Mesenteric fat pad (tissue), 1 donor: ENCODE measurements around the gene NPHS2. TPM values are rescaled to one million over a fixed set of nuclear protein-coding genes. Genes with fewer than 3 reads are reported as not detected.
"Not testable (repeated sequence)": the region's sequence is repeated elsewhere in the genome, so short reads cannot be mapped to it uniquely, and the experiment has no call there.

ENCODE experiments used
- DNase-seq: peaks from one replicate; pipeline ENCODE4 v3.0.0-alpha.2; 2020; ENCODE audit warnings: low spot score
- total RNA-seq: library from RNA; stranded (reverse); fragmentation: NEBNext Ultra II Directional; extraction: Animal tissue kit (Norgen Biotek cat#: 25700); gene quantifications from one replicate; pipeline ENCODE4 v1.2.1, GENCODE V29; 2021
- donor health status: DM: yes; HTN: yes; CAD: no.

Gene NPHS2
- total RNA-seq, 1 donor from 2014 or later, result not detected

DNA sequence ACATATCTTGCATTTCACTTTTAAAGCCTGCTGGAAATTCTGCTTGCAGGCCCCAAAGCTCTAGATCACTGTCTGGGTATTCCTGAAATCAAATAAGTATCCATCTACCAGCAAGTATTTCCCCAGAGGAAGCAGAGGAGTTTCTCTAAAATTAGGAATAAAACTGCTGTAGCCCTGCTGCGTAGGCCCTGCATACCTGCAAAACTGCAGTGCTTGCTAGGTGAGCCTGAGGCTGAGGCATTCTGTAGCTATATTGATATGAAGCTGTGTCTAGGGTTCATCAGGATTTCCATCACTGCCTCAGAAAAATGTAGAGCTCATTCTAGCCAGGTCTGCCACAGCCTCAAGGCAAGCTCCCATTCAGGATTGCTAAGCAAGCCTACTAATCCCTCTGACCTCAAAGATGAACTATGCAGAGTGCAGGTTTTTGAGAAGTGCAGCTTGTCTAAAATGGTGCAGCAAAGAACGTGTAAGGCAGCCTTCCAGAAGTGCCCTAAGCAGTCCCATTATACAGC is 28.7 kb downstream of the NPHS2 start:
- no peak for DNase-seq

DNA sequence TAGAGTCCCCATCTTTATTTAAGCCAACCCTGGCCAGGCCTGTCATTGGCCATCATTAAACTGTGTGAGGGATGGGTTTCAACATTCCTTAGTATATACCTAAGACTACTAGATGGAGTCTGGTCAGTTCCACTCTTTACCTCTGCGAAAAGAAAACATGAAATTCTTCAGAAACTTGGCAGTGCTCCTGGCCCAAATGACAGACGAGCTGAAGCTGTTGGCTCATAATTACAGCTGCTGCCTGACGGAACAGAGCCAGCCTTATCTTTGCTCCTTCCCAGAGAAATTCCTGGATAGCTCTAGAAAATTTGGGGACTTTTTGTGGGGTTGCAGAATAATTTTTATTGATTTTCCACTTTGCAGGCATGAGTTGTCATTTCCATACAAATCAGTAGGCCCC is 30.4 kb downstream of the NPHS2 start:
- no peak for DNase-seq

DNA sequence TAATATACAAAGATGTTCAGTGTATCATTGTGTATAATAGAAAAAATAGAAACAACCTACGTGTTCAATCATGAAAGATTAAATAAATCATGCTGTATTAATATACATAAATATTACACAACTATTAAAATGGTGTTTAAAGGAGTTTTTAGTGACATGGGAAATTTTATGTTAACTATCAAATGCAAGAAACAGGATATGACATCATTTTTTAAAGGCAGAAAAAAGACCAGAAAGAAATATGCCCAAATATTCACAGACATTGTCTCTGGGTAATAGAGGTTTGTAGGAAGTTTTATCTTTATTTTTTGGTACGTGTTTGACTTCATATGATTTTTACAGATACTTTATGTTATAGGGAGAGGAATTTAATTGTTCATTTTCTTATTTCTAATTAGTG is 34.0 kb downstream of the NPHS2 start:
- no peak for DNase-seq

DNA sequence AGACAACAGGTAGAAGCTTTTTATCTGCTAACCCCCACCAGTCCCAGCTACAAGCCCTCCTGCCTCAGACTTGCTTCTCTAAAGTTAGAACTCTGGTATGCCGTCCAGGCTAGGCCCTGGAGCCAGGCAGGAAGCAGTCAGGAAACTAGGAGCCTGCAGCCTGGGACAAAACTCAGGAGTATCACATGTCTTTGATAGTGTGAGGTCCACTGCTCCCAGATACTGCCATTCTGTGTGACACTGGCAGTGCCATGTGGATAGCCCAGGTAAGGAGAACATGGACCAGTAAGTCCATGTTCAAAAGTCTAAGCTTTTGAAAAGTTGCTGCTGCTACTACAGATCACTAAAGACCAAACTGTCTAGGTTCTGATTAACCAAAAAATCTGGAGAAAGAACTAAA is 45.4 kb downstream of the NPHS2 start:
- no peak for DNase-seq

DNA sequence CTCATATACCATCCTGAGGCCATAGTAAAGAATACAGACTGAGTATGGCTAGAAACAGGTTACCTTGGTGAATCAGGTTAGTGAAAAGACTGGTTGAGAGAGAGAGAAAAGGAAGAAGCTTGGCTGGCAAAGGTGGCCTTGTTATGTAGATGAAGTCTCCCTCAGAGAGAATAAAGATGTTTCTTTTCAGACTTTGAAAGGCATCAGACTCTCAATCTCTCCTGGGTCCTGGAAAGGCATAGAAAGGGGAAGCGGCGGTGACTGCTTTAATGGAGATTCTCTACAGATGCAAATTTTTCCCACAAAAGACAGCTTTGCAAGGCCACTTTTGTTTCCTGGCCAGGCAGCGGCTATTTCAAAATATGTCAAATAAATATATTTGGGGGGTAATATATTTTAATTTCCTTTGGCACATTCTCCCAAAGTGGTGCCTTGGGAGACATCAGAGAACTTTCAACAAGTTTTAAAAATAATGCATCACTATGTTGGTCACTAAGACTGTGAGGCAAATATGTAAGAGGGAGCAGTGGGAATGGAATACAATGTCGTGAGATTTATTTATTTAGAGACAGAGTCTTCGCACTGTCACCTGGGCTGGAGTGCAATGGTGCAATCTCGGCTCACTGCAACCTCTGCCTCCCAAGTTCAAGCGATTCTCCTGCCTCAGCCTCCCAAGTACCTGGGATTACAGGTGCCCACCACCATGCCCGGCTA is 46.1 kb downstream of the NPHS2 start:
- no peak for DNase-seq

DNA sequence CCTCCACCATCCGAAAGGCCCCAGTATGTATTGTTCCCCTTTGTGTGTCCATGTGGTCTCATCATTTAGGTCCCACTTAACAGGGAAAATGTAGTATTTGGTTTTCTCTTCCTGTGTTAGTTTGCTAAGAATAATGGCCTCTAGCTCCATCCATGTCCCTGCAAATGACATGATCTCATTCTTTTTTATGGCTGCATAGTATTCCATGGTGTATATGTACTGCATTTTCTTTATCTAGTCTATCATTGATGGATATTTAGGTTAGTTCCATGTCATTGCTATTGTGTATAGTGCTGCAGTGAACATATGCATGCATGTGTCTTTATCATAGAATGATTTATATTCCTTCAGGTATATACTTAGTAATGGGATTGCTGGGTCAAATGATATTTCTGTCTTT is 57.2 kb downstream of the NPHS2 start:
- not testable (repeated sequence) for DNase-seq

DNA sequence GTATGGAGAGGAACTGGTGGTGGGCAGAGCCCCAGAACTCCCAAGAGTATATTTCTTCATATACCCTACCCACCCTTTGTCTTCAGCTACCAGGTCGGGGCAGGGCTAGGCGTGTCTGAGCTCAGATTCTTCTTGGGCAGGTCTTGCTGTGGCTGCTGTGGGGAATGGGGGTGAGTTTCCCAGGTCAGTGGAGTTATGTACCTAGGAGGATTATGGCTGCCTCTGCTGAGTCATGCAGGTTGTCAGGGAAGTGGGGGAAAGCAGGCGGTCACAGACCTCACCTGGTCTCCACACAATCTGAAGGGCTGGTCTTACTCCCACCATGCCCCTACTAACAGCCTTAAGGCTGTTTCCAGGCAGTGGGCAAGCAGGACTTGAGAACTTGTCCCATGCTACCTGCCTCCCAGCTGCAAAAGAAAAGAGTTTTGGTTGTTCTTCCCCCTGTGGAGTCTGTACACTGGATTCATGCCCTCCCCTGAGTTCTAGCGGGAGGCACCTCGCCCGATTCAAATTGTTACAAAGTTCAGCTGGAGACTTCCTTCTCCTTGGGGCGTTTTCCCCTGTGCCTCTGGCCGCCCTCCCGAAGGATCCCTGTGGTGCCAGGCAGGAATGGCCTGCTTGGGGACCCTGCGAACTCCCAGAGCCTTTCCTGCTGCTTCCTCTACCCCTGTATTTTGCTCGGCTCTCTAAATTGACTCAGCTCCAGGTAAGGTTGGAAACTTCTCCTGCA is 58.6 kb downstream of the NPHS2 start:
- no peak for DNase-seq

DNA sequence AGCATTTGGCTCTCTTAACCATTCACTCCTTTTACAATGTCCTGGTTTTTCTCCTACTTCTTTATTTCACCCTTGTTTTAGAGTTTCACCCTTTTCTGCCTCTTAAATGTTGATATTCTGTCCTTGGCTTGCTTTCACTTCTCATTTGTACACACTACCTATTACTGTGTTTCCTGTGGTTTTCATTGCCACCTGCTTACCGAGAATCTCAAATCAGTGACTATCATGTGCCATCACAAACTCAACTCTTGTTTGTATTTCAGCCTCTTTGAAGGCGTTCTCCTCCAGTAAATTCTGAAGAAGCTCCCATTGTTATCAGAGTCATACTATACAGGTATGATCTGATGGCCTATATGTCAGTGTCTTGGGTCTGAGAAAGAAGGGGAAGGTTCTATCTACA is 65.7 kb downstream of the NPHS2 start:
- DNase-seq, result no peak

DNA sequence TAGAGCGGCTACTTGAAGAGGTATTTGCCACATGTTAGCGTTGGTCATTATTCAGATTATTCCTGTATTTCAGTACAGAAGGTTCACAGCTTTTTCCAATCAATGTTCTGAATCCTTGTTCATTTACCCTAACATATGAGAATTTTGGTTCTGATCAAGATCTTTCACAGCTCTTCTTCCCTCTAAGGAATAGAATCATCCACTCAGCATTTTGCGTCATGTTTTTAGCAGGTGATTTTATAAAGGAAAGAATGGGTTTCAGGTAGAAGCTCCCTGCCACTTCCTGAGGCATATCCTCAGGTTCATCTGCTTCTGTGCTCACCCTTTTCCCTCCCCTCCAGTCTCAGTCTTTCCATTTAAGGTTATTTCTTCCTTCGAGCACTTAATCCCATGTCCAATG is 66.4 kb downstream of the NPHS2 start:
- no peak for DNase-seq

DNA sequence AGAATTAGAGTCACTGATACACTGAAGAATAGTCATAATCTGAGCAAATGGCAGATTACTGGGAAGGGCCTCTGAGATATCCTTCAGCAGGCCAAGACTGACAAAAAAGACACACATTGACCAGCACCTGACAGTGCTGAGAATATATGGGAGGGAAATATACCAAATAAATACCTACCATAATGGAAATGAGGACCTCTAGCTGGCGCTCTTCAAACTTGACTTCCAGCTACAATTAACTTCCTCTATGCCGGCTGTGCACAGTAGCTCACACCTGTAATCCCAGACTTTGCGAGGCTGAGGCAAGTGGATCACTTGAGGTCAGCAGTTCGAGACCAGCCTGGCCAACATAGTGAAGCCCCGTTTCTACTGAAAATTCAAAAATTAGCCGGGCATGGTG is 69.5 kb downstream of the NPHS2 start:
- DNase-seq, result no peak

Other genes with a start within 250 kb of the NPHS2 start
- gene AXDND1, start 210.0 kb downstream of the NPHS2 start, total RNA-seq, result not detected
- 0.35 TPM for gene TDRD5, start 15.9 kb upstream of the NPHS2 start, total RNA-seq
- not detected for gene FAM163A, start 167.3 kb upstream of the NPHS2 start, total RNA-seq